ENCODE results near the gene ADORA3.

GRCh38 chr1:111466480-111466879 lies 37.0 kb downstream of the ADORA3 start:
- TF ChIP-seq POLR2A (IDR thresholded peaks at IDR 0.05; ENCODE audit: low read depth, low read length) (no peak), POLR2AphosphoS5 (IDR thresholded peaks at IDR 0.05; ENCODE audit: low read depth, low read length) (no peak)

Data from GM12891 (cell line).